Hippocampal formation (tissue), 2 donors: ENCODE measurements around the gene ARFIP1.
A peak's percentile ranks its signal among the peaks of the same experiment; 100 is the strongest.
"Not testable (repeated sequence)": the region's sequence is repeated elsewhere in the genome, so short reads cannot be mapped to it uniquely, and the experiment has no call there.

Experiments
- DNase-seq, 2 donors: peaks; one replicate each; lab custom pipeline; 2025; lab: John Stamatoyannopoulos, UW

The ARFIP1 gene

DNA sequence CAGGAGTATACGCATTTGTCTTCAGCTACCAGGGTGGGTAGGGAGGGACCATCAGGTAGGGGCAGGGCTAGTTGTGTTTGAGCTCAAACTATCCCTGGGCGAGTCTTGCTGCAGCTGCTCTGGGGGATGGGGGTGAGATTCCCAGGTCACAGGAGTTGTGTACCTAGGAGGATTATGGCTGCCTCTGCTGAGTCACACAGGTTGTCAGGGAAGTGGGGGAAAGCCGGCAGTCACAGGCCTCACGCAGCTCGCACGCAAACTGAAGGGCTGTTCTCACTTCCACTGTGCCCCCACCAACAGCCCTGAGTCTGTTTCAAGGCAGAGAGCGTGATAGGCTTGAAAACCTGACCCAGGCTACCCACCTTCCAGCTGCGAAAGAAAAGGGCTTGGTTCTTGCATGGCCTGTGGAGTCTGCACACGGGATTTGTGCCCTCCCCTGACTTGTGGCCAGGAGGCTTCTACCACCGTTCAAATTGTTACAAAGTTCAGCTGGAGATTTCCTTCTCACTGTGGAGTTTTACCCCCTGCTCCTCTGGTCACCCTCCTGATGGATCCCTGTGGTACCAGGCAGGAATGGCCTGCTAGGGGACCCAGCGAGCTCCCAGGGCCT lies 63.8 kb downstream of the ARFIP1 start:
- DNase-seq = no peak

DNA sequence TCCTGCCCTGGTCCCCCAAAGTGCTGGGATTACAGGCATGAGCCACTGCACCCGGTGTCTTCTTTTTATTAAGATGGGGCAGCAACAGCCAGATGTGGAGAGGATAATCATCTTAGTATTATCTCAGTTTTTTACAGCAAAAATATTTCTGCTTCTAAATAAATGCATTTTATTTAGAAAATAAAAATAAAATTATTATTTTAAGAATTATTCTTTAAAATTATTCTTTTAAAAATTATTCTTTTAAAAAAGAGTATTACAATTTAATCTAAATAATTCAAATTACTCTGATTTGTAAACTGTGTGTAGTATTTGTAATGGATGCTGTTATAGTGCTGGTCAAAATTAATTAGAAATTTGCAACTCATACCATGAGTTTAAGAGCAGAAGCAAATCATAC lies 67.6 kb downstream of the ARFIP1 start:
- DNase-seq = no peak

DNA sequence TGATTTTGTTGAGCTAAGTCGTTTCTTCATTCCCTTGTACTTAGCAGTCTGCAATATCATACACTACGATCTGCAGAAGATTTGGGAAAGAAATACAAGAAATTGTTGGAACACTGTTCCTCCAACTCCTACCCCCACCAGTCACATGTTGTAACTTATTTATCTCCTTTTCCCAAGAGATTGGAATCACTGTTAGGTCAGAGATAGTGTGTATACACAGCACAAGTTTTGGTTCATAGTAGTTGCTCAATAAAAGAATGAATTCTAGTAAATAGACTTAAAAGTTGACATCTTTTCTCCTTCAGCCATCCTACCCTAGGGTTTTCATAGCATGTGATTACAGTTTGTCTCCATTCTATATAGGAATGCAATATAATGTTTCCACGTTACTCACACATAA lies 68.8 kb downstream of the ARFIP1 start:
- no peak for DNase-seq

DNA sequence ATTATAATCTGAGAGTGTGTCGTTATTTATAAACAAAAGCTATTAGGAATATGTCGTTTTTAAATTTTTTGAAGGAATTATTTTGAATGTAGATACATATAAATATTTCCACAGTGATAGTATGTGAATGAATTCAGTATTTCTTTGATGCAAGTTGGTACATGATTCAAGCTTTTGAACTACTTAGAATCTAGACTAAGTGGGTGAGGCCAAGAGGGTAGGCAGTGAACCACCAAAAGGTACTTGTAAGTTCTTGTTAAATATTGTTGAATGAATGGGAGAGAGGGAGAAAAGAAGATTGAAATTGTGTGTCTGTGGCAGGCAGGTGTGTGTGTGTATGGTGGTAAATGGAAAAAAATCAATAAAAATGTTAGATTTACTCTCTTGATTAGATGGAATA lies 69.6 kb downstream of the ARFIP1 start:
- DNase-seq = no peak

DNA sequence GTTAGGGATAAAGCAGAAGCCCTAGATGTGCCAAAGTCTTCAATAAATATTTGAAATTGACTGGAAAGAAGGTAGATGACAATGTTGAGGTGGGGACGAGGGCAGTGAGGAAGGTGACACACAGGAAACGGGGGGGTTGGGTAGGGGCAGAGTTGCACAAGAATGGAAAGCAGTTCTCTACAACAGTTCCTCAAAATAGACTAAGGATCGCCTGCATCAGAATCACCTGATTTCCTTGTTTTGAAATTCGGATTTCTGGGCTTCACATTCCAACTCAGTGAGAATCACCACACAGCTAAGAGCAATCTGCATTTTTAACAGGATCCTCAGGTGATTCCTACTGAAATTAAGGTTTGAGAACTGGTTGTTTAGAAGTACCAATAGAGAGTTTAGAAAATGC lies 70.6 kb downstream of the ARFIP1 start:
- no peak for DNase-seq

DNA sequence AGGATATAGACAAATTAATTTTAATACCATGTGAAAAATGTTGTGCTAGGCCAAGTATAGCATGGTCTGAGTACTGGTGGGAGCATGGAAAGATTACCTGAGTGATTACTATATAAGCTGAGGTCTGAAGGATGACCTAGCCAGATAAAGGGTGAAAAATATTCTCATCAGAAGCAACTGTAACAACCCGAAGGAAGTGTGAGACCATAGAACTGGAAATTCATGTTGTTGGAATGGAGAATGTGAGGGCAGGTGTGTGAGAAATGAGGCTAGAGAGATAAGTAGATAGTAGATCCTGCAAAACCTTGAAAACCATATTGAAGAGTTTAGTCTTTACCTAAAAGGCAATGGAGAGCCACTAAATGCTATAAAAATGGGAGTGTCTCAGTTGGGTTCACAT lies 71.5 kb downstream of the ARFIP1 start:
- DNase-seq = no peak

DNA sequence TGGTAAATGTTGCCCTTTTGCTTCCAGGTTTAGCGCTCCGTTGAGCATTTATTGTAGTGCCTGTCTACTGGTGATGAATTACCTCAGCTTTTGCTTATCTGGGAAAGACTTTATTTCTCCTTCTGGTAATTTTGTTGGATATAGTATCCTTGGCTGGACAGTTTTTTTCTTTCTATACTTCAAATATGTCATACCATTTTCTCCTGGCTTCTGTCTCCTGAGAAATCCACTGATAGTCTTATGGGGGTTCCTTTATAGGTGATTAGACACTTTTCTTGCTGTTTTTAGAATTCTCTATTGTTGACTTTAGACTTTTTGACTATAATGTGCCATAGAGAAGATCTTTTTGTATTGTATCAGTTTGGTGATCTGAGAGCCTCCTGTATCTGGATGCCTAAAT lies 73.5 kb downstream of the ARFIP1 start:
- DNase-seq = no peak

DNA sequence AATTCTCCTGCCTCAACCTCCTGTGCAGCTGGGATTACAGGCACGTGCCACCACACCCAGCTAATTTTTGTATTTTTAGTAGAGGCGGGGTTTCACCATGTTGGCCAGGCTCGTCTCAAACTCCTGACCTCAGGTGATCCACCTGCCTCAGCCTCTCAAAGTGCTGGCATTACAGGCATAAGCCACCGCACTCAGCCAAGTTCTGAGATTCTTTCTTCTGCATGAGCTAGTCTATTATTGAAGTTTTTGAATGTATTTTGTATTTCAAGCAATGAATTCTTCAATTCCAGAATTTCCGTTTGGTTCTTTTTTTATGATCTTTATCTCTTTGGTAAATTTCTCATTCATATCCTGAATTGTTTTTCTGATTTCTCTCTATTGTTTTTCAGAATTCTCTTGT lies 74.3 kb downstream of the ARFIP1 start:
- not testable (repeated sequence) for DNase-seq

DNA sequence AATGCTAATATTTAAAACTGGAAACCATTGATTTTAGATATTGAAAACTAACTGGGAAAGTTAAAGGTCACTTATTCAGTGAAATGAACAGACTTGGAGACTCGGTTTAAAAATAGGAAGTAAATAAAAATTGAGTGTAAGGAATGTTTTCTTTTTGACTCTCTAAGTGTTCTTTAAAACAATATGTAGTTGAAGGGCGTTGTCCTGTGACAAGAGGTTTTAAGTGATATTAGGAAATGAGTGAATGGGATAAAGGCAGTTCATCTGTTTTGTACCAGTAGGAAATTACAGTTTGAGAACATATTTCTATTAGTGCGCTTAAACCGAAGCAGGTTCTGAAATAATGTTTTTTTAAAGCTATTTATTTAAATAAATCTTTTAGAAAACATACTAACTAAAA lies 77.2 kb downstream of the ARFIP1 start:
- no peak for DNase-seq

DNA sequence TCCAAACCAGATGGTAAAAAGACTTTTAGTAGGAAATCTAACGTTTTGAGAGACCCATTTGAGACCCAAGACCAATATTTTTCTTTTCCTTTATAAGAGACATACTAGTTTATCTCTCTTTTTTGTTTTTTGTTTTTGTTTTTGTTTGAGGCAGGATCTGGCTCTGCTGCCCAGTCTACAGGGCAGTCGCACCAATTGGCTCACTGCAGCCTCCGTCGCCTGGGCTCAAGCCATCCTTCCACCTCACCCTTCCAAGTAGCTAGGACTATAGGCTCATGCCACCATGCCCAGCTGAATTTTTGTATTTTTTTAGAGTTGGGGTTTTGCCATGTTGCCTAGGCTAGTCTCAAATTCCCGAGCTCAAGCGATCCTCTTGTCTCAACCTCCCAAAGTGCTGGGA lies 79.2 kb downstream of the ARFIP1 start:
- no peak for DNase-seq

DNA sequence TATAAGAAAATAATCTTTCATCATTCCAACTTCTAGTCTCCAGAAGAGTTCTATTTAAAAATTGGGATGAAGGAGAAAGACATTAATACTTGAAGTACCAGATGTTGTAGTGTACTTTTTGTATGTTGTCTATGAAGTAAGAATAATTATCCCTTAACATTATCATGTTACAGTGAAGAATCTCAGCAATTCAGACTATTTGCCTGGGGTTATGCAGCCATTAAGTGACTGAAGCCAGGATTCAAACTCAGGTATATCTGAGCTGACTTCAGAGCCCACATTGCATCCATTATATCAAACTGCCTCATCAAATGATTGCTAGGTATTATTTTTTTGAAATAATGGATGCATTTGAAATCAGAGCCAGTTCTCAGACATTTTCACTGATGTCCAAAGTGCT lies 80.3 kb downstream of the ARFIP1 start:
- no peak for DNase-seq

DNA sequence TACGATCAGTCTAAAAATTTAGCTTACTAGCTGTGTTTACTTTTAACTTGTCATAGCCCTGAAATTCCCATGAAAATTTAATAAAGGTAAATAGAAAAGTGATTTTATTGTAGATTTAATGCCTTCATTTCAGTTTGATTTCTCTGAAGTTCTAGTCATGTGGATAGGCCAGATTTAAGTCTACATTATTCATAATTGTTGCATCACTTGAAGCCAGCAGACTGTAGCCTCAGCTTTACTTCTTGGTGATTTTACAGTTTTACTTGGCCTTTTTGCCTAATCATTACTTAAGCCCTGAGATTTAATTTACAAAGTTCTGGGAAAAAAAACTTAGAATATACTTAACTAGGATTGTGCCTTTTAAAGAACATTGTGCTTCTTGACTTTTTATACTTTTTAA lies 82.9 kb downstream of the ARFIP1 start:
- DNase-seq = no peak

DNA sequence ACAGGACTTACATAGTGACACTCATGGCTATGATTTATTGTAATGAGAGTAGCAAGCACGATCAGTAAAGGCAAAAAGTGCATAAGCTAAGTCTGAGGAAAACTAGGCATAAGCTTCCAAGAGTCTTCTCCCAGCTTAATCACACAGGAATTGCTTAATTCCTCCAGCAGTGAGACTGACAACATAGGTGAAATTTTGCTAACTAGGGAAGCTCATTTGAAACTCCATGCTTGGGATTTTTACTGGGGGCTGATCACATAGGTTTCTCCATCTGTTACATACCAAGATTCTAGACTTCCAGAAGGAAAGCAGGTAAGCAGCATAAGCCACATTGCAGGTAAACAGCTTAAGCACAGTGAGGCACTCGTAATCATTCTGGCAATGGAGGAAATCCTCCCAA lies 84.6 kb downstream of the ARFIP1 start:
- DNase-seq = no peak

DNA sequence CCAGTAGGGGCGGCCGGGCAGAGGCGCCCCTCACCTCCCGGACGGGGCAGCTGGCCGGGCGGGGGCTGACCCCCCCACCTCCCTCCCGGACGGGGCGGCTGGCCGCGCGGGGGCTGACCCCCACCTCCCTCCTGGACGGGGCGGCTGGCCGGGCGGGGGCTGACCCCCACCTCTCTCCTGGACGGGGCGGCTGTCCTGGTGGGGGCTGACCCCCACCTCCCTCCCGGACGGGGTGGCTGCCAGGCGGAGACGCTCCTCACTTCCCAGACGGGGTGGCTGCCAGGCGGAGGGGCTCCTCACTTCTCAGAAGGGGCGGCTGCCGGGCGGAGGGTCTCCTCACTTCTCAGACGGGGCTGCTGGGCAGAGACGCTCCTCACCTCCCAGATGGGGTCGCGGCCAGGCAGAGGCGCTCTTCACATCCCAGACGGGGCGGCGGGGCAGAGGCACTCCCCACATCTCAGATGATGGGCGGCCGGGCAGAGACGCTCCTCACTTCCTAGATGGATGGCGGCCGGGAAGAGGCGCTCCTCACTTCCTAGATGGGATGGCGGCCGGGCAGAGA lies 86.8 kb downstream of the ARFIP1 start:
- DNase-seq = not testable (repeated sequence)

DNA sequence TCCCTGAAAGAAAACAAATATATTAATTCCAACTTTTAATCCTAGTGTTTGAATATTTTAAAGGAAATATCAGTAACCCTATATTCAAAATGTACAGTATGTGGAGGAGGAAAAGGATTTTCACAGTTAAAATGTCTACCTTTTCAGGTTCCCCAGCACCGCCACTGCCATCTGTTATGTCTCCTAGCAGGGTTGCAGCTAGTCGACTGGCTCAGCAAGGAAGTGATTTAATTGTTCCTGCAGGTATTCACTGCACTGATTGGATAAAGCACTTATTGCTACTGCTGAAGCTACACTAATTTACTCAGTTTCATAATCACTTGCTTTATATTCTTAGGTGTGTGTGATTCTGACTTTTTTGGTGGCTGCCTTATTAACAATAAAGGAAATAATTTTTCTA lies 90.9 kb downstream of the ARFIP1 start:
- no peak for DNase-seq

DNA sequence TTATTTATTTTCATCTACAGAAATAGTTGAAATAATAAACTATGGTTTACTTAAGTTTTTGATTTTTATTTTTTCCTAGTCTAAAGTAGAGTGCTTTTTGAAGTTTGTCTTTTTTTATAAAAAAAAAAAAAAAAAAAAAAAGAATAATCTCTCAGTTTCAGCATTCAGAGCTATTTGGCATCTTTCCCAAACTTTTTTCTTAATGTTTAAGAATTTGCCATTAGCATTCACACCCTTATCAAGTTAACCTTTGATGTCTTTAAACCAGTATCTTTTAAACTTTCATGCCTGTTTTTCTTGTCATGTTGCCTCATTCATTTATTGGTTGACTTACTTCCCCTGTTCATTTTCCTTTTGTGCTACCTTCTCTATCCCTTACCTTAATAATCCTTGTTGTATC lies 95.5 kb downstream of the ARFIP1 start:
- no peak for DNase-seq

DNA sequence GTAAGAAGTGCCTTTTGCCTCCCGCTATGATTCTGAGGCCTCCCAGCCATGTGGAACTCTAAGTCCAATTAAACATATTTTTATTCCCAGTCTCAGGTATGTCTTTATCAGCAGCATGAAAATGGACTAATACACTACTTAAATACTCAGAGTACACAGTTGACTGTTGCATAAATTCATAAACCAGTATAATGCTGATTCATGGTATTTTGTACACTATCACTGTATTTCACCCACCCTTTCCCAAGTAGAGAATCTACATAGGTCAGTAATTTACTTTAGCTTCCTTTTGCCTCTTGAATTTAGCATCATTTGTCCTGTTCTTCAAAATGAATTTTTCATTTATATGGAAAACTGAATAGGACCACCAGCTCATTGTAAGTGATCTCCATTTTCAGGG lies 98.1 kb downstream of the ARFIP1 start:
- DNase-seq = no peak

DNA sequence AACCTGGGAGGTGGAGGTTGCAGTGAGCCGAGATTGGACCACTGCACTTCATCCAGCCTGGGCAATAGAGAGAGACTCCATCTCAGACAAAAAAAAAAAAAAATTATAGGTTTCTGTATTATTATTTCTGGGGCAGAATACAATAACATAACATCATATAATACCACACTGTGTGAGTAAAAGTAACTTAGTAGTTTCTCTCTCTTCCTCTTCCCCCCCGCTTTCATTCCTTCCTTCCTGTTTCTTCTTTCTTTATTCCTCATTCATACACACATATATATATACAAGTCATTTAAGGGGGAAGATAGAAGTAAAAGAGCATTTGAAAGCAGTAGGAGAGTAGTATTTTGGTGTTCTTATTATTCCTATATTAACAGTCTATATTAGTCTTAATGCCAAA lies 100.5 kb downstream of the ARFIP1 start:
- DNase-seq = no peak

DNA sequence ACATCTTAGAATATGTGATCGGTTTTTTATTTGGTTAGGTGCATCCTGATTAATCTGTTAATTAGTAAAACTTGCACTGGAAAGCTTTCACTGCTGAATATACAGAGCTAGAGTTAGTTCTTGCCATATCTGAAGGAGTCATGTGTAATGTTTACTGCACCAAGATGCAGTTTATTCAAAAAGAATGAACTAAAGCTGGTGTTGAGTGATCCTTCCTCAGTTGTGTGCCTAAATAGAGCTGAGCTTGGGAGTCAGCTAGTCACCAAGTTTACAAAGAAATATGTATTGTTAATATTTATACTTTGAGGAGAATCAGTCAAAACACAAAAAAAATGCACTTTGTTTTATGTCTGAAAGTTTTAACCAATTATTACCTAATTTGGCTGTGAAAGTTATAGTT lies 102.2 kb downstream of the ARFIP1 start:
- no peak for DNase-seq

DNA sequence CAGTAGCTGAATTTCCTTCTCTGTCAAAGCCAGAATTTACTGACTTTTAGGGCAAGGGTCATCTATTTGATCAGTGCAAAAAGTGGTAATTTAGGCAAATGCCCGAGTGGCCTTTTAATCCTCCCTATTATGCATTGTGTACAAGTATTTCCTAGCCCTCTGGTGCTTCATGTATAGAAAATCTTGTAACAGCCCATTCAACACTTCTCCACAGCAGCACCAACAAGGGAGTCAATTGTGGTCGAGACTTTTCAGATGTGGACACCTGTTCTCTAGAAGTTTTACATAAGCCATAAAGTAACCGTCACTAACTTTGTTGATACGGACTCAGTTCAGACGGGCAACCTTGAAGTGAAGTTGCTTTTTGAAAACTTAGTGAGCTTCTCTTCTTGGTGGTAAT lies 105.4 kb downstream of the ARFIP1 start:
- no peak for DNase-seq

DNA sequence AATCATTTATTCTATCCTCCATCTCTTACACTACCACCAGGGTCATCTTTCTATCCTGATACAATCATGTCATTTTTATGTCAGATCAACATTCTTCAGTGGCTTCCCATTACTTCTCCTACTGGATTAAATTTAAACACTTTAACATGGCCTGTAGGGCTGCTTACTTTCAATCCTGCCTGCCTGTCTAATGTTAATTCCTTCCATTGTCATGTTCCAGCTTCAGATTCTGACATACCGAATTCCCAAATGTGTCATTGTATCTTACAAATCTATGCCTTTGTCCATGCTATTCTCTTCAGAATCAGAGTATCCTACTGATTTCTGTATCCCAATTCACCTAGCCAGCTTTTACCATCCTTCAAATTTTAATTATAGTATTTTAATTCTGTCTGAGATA lies 106.4 kb downstream of the ARFIP1 start:
- DNase-seq = no peak

DNA sequence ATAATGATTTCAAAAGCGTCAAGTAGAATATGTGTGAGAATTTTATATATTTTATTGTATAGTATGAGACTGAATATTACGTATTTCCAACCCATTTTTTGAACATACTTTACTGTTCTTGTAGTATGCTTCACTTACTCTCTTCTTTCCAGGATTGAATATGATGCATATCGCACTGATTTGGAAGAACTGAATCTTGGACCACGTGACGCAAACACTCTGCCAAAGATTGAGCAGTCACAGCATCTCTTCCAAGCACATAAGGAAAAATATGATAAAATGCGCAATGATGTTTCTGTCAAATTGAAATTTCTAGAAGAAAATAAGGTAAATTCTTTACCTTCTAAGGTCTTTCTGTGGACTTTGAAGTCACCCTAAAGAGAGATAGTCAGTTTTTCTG lies 108.2 kb downstream of the ARFIP1 start:
- no peak for DNase-seq

DNA sequence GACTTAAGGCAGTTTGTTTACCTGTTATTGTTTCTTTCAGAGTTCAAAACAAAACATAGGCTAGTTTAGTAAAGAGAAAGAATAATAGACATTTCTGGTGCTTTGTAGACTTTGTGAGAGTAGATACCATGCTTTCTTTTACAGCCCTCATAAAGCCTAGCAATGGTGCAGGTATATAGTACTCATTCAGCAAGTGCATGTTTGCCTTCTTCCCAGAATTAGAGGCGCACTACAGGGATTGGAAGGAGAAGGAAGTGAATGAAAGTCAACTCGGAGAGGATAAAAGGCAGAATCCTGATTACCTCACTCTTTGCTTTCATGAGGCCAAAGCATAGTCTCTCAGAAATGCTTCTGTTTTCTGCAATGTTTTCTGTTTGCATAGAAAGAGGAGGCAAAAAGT lies 113.2 kb downstream of the ARFIP1 start:
- no peak for DNase-seq

DNA sequence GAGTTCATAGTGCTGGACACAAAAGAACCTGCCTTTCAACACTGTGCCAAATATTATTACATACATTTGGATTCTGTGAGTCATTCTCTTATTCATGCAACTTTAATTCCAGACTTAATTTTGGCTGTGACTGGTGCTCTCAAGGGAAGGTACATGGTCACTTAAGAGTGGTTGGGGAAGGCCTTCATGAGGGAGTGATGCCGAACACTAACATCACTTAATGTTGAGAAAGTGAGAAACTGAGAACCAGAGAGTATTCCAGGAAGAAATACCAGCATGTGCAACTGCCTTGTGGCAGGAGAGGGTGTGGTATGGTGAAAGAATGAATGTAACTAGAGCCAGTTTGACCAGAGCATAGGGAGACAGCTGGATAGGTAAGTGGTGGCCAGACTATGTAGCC lies 114.9 kb downstream of the ARFIP1 start:
- no peak for DNase-seq

DNA sequence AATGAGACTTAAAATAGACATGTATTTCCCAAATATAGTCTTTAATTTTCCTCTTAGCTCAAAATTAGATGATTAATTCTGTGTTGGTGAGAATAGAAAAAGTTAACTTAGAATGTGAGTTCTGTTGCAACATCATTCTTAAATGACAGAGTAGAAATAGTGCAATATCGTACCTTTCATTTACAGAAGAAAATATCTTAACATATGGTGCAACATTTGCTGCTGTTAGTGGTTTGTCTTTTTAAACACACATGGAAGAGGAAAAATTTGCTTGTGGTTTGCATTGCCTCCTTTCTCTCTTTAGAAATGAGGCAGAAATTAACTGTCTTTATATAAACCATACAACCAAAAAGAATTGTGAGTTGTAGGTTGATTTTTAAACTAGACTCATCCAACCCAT lies 117.1 kb downstream of the ARFIP1 start:
- peak in 1 of 2 donors; percentile 3 for DNase-seq
